ENCODE results near the gene DCAF15. TPM values are rescaled to one million over a fixed set of nuclear protein-coding genes. Genes with fewer than 3 reads are reported as not detected.
"Not testable (repeated sequence)": the region's sequence is repeated elsewhere in the genome, so short reads cannot be mapped to it uniquely, and the experiment has no call there.

Gene DCAF15
- polyA plus RNA-seq, 10 donors: 15.9 to 23.8 (median 18.4) TPM

- DNase-seq: peak in 1 of 3 donors; percentile 21
Measured at GRCh38 chr19:13959141-13959961, 7.0 kb downstream of the DCAF15 start.

GRCh38 chr19:13959962-13960862 is 7.9 kb downstream of the DCAF15 start:
- peak in 1 of 3 donors; percentile 22 for DNase-seq

GRCh38 chr19:13960863-13961784 is 8.8 kb downstream of the DCAF15 start:
- peak in 1 of 3 donors; percentile 16 for DNase-seq

GRCh38 chr19:13961826-13962698 is 9.8 kb downstream of the DCAF15 start:
- peak in 1 of 3 donors; percentile 73 for DNase-seq

GRCh38 chr19:13962699-13963602 is 10.6 kb downstream of the DCAF15 start:
- DNase-seq: peak in 1 of 3 donors; percentile 80

GRCh38 chr19:13963603-13964105 is 11.3 kb downstream of the DCAF15 start:
- DNase-seq: peak in 1 of 3 donors; percentile 9

GRCh38 chr19:13964776-13965175 is 12.5 kb downstream of the DCAF15 start:
- no peak for DNase-seq

GRCh38 chr19:13965377-13965896 is 13.1 kb downstream of the DCAF15 start:
- no peak for DNase-seq

- DNase-seq: peak in 1 of 3 donors; percentile 7
Measured at GRCh38 chr19:13965926-13966683, 13.8 kb downstream of the DCAF15 start.

- DNase-seq: no peak
Measured at GRCh38 chr19:13966684-13967128, 14.4 kb downstream of the DCAF15 start.

- not testable (repeated sequence) for DNase-seq
Measured at GRCh38 chr19:13967206-13967605, 14.9 kb downstream of the DCAF15 start.

GRCh38 chr19:13968383-13968935 is 16.1 kb downstream of the DCAF15 start:
- DNase-seq: no peak

GRCh38 chr19:13968999-13969398 is 16.7 kb downstream of the DCAF15 start:
- no peak for DNase-seq

GRCh38 chr19:13969897-13970296 is 17.6 kb downstream of the DCAF15 start:
- DNase-seq: no peak

GRCh38 chr19:13971868-13972267 is 19.6 kb downstream of the DCAF15 start:
- DNase-seq: not testable (repeated sequence)

GRCh38 chr19:13972368-13973155 is 20.3 kb downstream of the DCAF15 start:
- DNase-seq: no peak

- not testable (repeated sequence) for DNase-seq
Measured at GRCh38 chr19:13973479-13973878, 21.2 kb downstream of the DCAF15 start.

Data from muscle of back (tissue), 11 donors.